H9 (cell line): ENCODE measurements around the gene GHITM. TPM values are rescaled to one million over a fixed set of nuclear protein-coding genes. Genes with fewer than 3 reads are reported as not detected.
"Not testable (repeated sequence)": the region's sequence is repeated elsewhere in the genome, so short reads cannot be mapped to it uniquely, and the experiment has no call there.

Experiments used
- DNase-seq: peaks from one replicate; pipeline ENCODE4 v3.0.0-alpha.2; 2017
- H2AFZ ChIP-seq: one replicate; pipeline ENCODE4 v1.6.1; 2013; ENCODE audit warnings: mild to moderate bottlenecking, low read length, control low read depth, moderate library complexity
- H2AK5ac ChIP-seq: 2 replicates; pipeline ENCODE4 v1.6.1; 2013; ENCODE audit warnings: low read length, control low read depth, mixed read lengths; ENCODE audit not compliant: insufficient read length
- H2BK120ac ChIP-seq: one replicate; pipeline ENCODE4 v1.6.1; 2013; ENCODE audit warnings: low read depth, mild to moderate bottlenecking, low read length, control low read depth, inconsistent platforms; ENCODE audit not compliant: poor library complexity, severe bottlenecking
- H2BK12ac ChIP-seq: 2 replicates; pipeline ENCODE4 v1.6.1; 2013; ENCODE audit warnings: low read length, control low read depth, mixed read lengths, low read depth; ENCODE audit not compliant: insufficient read length
- H2BK15ac ChIP-seq: 2 replicates; pipeline ENCODE4 v1.6.1; 2013; ENCODE audit warnings: low read depth, low read length, control low read depth
- H2BK20ac ChIP-seq: one replicate; pipeline ENCODE4 v1.6.1; 2013; ENCODE audit warnings: low read depth, mild to moderate bottlenecking, low read length, control low read depth, inconsistent platforms; ENCODE audit not compliant: poor library complexity, severe bottlenecking
- H2BK5ac ChIP-seq: 2 replicates; pipeline ENCODE4 v1.6.1; 2013; ENCODE audit warnings: low read length, control low read depth, mixed read lengths; ENCODE audit not compliant: insufficient read length
- H3K14ac ChIP-seq: 2 replicates; pipeline ENCODE4 v1.6.1; 2013; ENCODE audit warnings: low read length, control low read depth; ENCODE audit not compliant: insufficient read depth
- H3K18ac ChIP-seq: 2 replicates; pipeline ENCODE4 v1.6.1; 2013; ENCODE audit warnings: low read depth, mild to moderate bottlenecking, mixed read lengths, low read length, control low read depth; ENCODE audit not compliant: insufficient read length
- H3K23ac ChIP-seq: 2 replicates; pipeline ENCODE4 v1.6.1; 2013; ENCODE audit warnings: low read length, control low read depth, mixed read lengths, low read depth; ENCODE audit not compliant: insufficient read length
- H3K23me2 ChIP-seq: 2 replicates; pipeline ENCODE4 v1.6.1; 2013; ENCODE audit warnings: low read depth, mild to moderate bottlenecking, mixed read lengths, low read length, control low read depth; ENCODE audit not compliant: insufficient read length, poor library complexity, severe bottlenecking
- H3K27ac ChIP-seq: 2 replicates; pipeline ENCODE4 v1.5.1; 2013; ENCODE audit warnings: low read length, control low read depth, mixed read lengths, low read depth; ENCODE audit not compliant: insufficient read length
- H3K27me3 ChIP-seq: 2 replicates; pipeline ENCODE4 v1.6.1; 2013; ENCODE audit warnings: low read length, control low read depth, inconsistent platforms; ENCODE audit not compliant: insufficient read depth
- H3K4ac ChIP-seq: 2 replicates; pipeline ENCODE4 v1.6.1; 2013; ENCODE audit warnings: low read depth, mild to moderate bottlenecking, control low read depth, inconsistent platforms, low read length, moderate library complexity
- H3K4me1 ChIP-seq: 2 replicates; pipeline ENCODE4 v1.6.1; 2013; ENCODE audit warnings: low read length, control low read depth, inconsistent platforms; ENCODE audit not compliant: insufficient read depth
- H3K4me2 ChIP-seq: 2 replicates; pipeline ENCODE4 v1.6.1; 2013; ENCODE audit warnings: low read length, control low read depth, mixed read lengths; ENCODE audit not compliant: insufficient read length, insufficient read depth
- H3K56ac ChIP-seq: 2 replicates; pipeline ENCODE4 v1.6.1; 2013; ENCODE audit warnings: low read depth, mild to moderate bottlenecking, mixed read lengths, low read length, control low read depth; ENCODE audit not compliant: insufficient read length
- H3K79me1 ChIP-seq: 2 replicates; pipeline ENCODE4 v1.6.1; 2013; ENCODE audit warnings: low read depth, mild to moderate bottlenecking, moderate library complexity, low read length, control low read depth, inconsistent platforms; ENCODE audit not compliant: insufficient read depth, poor library complexity, severe bottlenecking
- H3K79me2 ChIP-seq: 2 replicates; pipeline ENCODE4 v1.6.1; 2013; ENCODE audit warnings: low read length, control low read depth, inconsistent platforms; ENCODE audit not compliant: insufficient read depth
- H3K9ac ChIP-seq: 2 replicates; pipeline ENCODE4 v1.6.1; 2013; ENCODE audit warnings: low read length, control low read depth, mixed read lengths; ENCODE audit not compliant: insufficient read length; ENCODE audit errors: extremely low read depth
- H3K9me3 ChIP-seq: one replicate; pipeline ENCODE4 v1.6.1; 2013; ENCODE audit warnings: low read depth, low read length, inconsistent platforms; ENCODE audit not compliant: control insufficient read depth
- H3T11ph ChIP-seq: one replicate; pipeline ENCODE4 v1.6.1; 2013; ENCODE audit warnings: mild to moderate bottlenecking, low read length, control low read depth, inconsistent platforms
- H4K20me1 ChIP-seq: one replicate; pipeline ENCODE4 v1.6.1; 2013; ENCODE audit not compliant: control insufficient read depth, insufficient read length, insufficient read depth
- H4K5ac ChIP-seq: 2 replicates; pipeline ENCODE4 v1.6.1; 2013; ENCODE audit warnings: low read depth, mild to moderate bottlenecking, mixed read lengths, low read length, control low read depth; ENCODE audit not compliant: insufficient read length
- H4K8ac ChIP-seq: replicated peaks from 2 replicates; pipeline ENCODE4 v1.6.1; 2013; ENCODE audit warnings: low read length, control low read depth, mixed read lengths, low read depth; ENCODE audit not compliant: insufficient read length
- H4K91ac ChIP-seq: 2 replicates; pipeline ENCODE4 v1.6.1; 2013; ENCODE audit warnings: low read depth, mild to moderate bottlenecking, moderate library complexity, mixed read lengths, low read length, control low read depth; ENCODE audit not compliant: insufficient read length
- H3K27ac Mint-ChIP-seq, 3 experiments: 2 replicates in 2 of 3; 3 replicates in 1 of 3; pipeline ENCODE4 v1.8.0; 2020 to 2021; ENCODE audit warnings: mixed read lengths in 3 of 3, mild to moderate bottlenecking in 1 of 3, moderate library complexity in 1 of 3
- H3K27me3 Mint-ChIP-seq: 2 replicates; pipeline ENCODE4 v1.8.0; 2021; ENCODE audit warnings: low read depth, mild to moderate bottlenecking, moderate library complexity, mixed read lengths
- H3K36me3 Mint-ChIP-seq, 3 experiments: 2 replicates in 2 of 3; 3 replicates in 1 of 3; pipeline ENCODE4 v1.8.0; 2020 to 2021; ENCODE audit warnings: low read depth in 3 of 3, mixed read lengths in 3 of 3; ENCODE audit not compliant: insufficient read depth in 1 of 3
- H3K4me1 Mint-ChIP-seq, 2 experiments: 2 replicates each; pipeline ENCODE4 v1.8.0; 2020; ENCODE audit warnings: mixed read lengths in 2 of 2
- H3K4me3 Mint-ChIP-seq, 2 experiments: 2 replicates in 1 of 2; 3 replicates in 1 of 2; pipeline ENCODE4 v1.8.0; 2020 to 2021; ENCODE audit warnings: mild to moderate bottlenecking in 2 of 2, mixed read lengths in 2 of 2, moderate library complexity in 1 of 2
- H3K9me3 Mint-ChIP-seq, 2 experiments: 2 replicates in 1 of 2; 3 replicates in 1 of 2; pipeline ENCODE4 v1.8.0; 2020; ENCODE audit warnings: mild to moderate bottlenecking in 2 of 2, mixed read lengths in 2 of 2, moderate library complexity in 1 of 2
- WGBS: extraction: QIAGEN DNeasy Blood & Tissue Kit; methylation state at CpG from one replicate; pipeline ENCODE4 v1.1.7; 2013; ENCODE audit warnings: missing lambda C conversion rate, low lambda C conversion rate, mixed read lengths; ENCODE audit not compliant: insufficient read length; ENCODE audit errors: extremely low coverage; 5-methylcytosine and 5-hydroxymethylcytosine counted together
- total RNA-seq: library from RNA; stranded (reverse); gene quantifications from 2 replicates; pipeline ENCODE4 v1.2.1, GENCODE V29; 2021
- TF ChIP-seq, protein P1 (sequence below): fragments of 200-600 bp; sonication (generic); conservative IDR thresholded peaks from 3 replicates; pipeline ENCODE4 v1.8.0; 2021; ENCODE audit warnings: antibody characterized with exemption, mild to moderate bottlenecking

GHITM gene
- total RNA-seq, 1 experiment from 2014 or later = 95.6 TPM

DNA sequence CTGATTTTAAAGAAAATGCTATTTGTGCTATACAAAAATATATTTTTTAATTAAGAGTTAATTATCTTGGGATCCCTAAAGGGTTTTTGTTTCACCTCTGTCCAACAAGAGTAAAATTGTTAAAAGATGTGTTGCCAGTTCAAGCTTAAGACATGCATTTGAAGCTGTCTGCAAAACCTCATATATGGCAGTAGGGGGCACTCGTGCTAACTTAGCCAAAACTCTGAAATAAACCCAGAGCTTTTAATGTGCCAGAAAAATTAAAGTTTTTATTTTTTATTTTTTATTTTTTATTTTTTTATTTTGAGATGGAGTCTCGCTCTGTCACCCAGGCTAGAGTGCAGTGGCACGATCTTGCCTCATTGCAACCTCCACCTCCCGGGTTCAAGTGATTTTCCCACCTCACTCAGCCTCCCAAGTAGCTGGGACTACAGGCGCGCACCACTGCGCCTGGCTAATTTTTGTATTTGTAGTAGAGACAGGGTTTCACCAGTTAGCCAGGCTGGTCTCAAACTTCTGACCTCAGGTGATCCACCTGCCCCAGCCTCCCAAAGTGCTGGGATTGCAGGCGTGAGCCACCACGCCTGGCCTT, 8.8 kb downstream of the GHITM start:
- not testable (repeated sequence) for H3T11ph ChIP-seq, H2BK5ac ChIP-seq, H3K14ac ChIP-seq, H2BK20ac ChIP-seq, H3K23me2 ChIP-seq, H2AFZ ChIP-seq, H3K4me2 ChIP-seq, H4K8ac ChIP-seq, H3K79me2 ChIP-seq, H3K23ac ChIP-seq, H3K4ac ChIP-seq, H3K27me3 ChIP-seq, H4K20me1 ChIP-seq, H4K5ac ChIP-seq, H3K56ac ChIP-seq, DNase-seq, H4K91ac ChIP-seq, H3K9me3 ChIP-seq, H2BK12ac ChIP-seq, H3K27ac Mint-ChIP-seq, H3K18ac ChIP-seq, H2BK120ac ChIP-seq, H2AK5ac ChIP-seq, H3K27me3 Mint-ChIP-seq, H3K4me1 ChIP-seq, H3K4me3 Mint-ChIP-seq, H3K9me3 Mint-ChIP-seq, H3K9ac ChIP-seq, H3K4me1 Mint-ChIP-seq, H3K27ac ChIP-seq, H2BK15ac ChIP-seq, H3K79me1 ChIP-seq
- TF ChIP-seq, protein P1, sequence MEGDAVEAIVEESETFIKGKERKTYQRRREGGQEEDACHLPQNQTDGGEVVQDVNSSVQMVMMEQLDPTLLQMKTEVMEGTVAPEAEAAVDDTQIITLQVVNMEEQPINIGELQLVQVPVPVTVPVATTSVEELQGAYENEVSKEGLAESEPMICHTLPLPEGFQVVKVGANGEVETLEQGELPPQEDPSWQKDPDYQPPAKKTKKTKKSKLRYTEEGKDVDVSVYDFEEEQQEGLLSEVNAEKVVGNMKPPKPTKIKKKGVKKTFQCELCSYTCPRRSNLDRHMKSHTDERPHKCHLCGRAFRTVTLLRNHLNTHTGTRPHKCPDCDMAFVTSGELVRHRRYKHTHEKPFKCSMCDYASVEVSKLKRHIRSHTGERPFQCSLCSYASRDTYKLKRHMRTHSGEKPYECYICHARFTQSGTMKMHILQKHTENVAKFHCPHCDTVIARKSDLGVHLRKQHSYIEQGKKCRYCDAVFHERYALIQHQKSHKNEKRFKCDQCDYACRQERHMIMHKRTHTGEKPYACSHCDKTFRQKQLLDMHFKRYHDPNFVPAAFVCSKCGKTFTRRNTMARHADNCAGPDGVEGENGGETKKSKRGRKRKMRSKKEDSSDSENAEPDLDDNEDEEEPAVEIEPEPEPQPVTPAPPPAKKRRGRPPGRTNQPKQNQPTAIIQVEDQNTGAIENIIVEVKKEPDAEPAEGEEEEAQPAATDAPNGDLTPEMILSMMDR = peak; percentile 81
- WGBS = no CpG with 5 or more reads among the region's 9 CpGs
- H3K36me3 Mint-ChIP-seq = peaks cover 23 to 69% (median 63%) of the 10 kb centered on the region in 3 experiments; a peak in 6 of 7 replicates
